Stimulated activated CD8-positive, alpha-beta memory T cell treated with anti-CD3 and anti-CD28 coated beads, Interleukin-2, amount 100 ng/mL, for 48 hours (primary cell): ENCODE measurements around the gene TBCK.
"Not testable (repeated sequence)": the region's sequence is repeated elsewhere in the genome, so short reads cannot be mapped to it uniquely, and the experiment has no call there.

Experiments
- DNase-seq, 2 donors: peaks; one replicate each; pipeline ENCODE4 v3.0.0-alpha.2; 2020; ENCODE audit warnings: low read depth in 2 of 2

Gene TBCK

DNA sequence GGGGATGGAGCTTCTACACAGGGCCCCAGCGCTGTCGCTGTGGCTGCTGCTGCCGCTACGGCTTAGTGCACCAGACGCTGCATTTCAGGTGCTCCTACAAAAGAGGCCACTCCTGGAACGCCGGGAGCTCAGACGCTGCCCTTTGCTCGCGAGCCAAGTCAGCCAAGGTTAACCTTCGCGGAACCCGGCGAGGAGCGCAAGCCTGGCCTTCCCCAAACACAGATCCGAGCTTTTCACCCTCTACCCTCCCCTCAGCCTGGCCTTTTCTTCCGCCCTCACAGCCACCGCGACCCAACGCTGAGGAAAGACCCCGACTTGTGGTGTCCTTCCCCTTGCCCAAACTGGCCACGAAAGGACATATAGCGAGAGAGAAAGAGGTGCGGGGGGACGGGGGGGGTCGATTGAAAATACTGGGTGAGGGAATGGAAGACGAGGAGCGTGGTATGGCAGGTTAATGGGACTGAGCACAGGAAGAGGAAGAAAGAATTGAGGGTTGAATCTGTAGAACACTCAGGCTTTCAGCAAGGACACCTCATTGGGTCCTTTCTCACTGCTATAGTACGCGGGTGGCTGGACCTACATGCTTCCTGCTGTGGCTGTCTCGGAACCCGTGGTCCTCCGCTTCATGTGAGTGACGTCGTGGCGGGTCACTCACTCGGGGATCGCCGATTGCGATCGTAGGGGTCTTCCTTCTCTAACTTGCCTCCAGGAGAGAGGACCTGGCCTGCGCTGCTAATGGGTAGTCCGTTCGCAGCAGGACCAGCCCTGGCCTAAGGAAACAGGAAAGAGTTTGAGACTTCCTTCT is at the start of gene TBCK, which contains the start of gene AIMP1:
Gene TBCK, minus strand, starts transcription at position 242 of the 805 bp plus-strand sequence. CDS start 7,249 bp downstream, outside the sequence.
Gene AIMP1, plus strand, starts transcription at position 583 of the 805 bp plus-strand sequence. CDS start 8,460 bp downstream, outside the sequence.
- DNase-seq, result peak; percentile 67 to 77

DNA sequence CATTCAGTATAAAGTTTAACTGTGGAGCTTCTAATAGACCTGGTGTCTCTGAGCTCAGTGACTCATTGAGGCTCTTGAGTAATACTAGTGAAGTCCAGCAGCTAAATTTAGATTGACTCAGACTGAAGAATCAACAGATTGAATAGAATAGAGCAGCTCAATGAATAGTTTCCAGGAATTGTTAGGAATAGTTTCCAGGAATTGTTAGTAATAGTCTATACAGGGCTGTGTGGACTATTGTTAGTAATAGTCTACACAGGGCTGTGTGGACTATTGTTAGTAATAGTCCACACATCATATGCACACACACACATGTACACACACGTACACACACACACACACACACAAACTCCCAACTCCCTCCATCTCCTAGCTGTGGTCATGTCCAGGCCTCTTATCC is 49.6 kb upstream of the TBCK start:
- DNase-seq, result no peak

DNA sequence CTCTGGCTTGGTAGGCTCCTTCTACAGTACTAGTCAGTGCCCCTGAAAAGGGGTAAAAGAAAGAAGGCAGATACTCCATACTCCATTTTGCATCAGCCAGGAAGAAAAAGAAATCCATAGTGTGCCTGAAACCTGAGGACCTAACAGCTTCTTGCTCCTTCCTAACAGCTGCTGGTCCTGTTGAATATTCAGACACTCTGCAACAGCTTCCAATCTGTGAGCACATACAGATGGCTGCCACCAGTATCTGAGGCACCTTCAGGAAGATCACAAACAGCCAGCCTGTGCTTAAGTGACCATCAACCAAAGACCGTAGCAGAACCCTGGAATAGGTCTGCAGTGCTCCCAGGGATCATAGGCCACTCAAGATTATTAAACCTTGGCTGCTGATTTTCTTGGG is 48.3 kb upstream of the TBCK start:
- no peak for DNase-seq

DNA sequence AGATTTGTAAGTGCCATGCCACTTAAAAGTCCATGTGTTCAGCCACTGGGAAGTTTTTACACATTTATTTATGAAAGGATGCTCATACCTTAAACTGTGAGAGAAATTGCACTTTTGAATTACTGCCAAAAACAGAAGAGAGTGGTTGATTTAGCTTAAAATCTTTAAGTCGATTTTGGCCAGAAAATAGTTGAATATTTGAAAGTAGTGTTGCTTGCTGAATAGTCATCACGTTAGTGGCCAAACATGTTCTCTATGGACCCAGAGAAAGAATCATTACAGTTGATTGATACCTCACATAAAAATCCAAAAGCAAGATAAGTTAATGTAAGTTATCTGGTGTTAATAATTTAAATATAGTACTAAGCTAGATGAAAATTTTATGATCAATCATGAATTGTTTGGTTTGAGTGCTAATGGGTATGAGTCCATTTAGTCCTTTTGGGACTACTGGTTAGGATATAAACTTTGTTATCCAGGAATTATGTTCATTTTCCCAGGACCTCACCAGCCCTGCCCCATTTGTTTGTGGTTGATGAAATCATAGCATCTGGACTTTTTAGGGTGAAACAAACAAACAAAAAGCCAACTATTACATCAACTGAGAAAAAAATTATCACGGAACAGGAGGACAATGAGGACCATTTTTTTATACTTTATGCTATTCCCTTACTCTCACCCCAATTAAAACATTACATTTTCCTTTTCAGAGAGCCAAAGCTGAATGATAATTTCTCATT is 46.2 kb upstream of the TBCK start:
- DNase-seq, result no peak

DNA sequence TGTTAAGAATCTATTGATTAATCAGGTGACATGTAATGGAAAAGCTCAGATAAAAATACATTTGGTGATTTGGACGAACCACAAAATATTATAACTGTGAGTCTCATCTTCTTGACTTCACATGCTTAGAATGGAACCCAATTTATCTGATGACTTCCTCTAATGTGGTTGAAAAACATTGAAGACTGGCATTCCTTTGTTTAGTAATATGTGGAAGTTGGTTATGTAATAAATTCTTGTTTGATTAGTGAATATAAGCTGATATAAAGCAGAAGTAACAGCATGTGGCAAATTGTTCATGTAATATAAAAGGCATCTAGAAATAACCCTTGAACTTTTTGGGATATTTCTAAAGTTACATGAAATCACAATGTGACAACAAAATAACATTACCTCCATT is 42.9 kb upstream of the TBCK start:
- DNase-seq, result no peak

DNA sequence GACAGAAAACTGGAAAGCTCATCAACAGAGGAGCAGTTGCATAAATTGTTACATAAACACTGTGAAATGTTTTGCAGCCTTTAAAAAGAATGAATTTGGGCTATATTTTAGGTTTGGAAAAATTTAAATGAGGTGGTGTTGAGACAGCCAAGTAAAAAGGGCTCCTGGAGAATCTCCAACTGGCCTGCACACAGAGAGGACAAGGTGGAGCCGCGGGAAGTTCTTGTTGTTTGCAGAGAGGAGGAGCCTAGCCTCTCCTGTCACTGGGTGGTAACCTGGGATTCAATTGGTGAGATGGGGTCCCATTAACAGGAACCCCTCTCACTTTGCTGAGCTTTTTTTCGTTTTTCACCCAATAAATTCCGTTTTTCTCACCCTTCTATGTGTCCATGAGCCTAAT is 39.2 kb upstream of the TBCK start:
- no peak for DNase-seq

DNA sequence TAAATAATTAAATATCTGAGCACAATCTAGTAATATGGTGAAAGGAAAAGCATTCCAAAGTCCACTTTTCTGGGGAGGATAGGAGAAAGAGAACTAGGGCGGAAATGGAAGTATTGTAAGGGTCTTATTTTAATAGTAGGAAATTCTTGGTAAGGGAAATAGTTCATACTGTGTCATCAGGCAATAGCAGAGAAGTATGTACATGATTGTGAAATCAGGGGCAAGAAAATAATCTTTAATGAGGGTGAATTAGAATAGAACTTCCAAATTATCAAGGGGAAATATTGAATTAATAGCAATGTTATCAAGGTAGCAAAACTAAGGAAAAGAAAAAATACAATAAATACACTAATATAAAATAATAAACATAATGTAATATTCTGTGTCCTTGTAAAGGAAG is 37.8 kb upstream of the TBCK start:
- DNase-seq, result no peak

DNA sequence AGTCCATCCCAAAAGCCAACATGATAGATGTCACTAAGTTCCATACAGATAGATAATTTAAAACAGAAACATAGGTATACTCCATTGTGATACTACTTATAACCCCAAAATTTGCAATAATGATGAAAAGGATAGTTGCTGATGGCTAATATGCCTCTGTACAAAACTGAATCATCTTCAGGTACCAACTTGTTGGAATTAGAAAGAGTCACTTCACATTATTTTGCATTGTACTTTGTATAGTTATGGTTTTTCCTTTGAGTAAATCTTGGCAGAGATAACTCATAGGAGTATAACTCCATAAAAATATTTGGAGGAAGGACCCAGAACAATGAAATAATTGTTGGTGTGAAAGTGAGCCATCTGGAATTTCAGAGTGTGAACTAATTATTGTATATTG is 35.0 kb upstream of the TBCK start:
- no peak for DNase-seq

DNA sequence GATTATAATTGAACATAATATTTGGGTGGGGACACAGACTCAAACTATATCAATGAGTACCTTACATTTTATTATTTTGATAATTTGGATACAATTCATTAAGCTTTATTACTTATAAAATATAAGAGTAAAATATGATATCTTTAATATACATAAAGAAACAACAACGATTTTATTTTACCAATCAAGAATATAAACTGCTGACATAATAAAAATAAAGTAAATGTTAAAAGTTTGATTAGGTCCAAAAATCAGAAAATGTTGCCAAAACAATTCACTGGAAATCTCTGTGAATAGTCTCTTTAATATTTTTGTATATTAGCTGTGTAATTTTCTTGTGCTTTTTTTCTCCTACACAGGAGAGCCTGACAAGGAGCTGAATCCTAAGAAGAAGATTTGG is 31.2 kb upstream of the TBCK start:
- no peak for DNase-seq

DNA sequence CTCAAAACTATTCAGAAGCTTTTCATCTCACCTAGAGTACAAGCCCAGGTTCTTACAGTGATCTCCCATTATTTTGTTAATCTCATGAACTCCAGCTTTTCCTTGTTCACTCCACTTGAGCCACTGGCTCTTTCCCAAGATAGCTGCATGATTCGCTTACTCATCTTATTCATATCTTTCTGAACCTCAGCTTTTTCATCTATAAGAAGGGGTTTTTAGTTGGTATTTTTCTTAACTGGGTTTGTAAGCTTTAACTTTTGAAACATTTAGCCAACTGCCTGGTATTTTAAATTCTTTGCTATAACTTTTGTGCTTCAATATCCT is 28.6 kb upstream of the TBCK start:
- DNase-seq, result no peak

DNA sequence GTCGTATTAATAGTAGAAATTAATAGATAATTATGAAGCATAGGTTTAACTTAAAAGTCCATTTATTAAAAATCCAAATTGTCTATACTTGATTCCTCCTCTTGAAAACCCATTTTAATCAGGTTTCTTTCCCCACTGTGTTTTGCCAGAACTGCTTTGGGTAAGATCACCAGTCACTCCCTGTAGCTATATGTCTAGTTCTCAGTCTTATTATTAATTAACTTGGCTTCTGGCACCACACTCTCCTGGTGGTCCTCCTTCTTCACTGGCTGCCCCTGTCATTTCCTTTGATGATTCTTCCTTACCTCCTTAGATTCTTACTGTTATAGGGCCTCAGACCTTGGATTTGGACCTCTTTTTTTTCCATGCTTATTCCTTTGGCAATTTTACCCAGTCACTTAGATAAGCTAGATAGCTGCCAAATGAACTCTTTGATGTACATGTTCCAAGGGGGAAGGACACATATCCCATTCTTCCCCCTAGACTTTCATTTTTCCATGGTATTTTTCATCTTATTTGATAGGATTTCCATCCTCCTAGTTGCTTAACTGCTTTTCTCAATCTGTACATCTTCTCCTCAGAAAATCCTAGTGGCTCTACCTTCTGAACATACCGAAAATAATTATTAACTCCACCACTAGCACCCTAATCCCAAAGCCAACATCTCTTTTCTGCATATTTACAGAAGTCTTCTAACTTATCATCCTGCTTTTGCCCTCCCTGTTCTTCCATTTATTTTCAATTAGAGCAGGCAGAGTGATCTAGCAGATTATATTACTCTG is 28.0 kb upstream of the TBCK start:
- DNase-seq, result no peak

DNA sequence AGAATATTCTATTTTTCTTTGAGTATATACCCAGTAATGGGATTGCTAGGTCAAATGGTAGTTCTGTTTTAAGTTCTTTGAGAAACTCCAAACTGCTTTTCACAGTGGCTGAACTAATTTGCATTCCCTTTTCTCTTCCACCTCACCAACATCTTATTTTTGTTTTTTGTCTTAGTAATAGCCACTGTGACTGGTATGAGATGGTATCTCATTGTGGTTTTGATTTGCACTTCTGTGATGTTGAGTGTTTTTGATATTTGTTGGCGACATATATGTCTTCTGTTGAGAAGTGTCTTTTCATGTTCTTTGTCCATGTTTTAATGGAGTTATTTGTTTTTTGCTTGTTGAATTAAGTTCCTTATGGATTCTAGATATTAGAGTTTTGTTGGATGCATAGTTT is 24.8 kb upstream of the TBCK start:
- no peak for DNase-seq

DNA sequence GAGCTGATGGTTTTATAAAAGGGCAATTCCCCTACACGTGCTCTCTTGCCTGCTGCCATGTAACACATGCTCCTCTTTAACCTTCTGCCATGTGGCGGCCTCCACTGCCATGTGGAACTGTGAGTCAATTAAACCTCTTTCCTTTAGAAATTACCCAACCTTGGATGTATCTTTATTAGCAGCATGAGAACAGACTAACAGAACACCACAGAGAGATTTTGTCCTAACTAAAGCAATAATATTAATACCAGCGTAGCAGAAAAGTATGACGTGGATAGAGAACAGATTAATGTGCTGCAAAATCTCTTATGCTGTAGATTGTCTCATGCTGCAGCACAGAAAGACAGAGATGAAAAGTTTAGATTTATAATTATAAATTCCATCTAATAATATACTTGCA is 23.4 kb upstream of the TBCK start:
- DNase-seq, result no peak

DNA sequence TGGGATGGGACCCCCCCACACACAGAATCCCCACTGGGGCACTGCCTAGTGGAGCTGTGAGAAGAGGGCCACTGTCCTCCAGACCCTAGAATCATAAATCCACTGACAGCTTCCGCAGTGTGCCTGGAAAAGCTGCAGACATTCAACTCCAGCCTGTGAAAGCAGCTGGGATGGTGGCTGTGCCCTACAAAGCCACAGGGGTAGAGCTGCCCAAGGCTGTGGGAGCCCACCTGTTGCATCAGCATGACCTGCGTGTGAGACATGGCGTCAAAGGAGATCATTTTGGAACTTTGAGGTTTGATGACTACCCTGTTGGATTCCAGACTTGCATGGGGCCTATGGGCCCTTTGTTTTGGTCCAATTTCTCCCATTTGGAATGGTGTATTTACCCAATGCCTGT is 22.7 kb upstream of the TBCK start:
- DNase-seq, result no peak

DNA sequence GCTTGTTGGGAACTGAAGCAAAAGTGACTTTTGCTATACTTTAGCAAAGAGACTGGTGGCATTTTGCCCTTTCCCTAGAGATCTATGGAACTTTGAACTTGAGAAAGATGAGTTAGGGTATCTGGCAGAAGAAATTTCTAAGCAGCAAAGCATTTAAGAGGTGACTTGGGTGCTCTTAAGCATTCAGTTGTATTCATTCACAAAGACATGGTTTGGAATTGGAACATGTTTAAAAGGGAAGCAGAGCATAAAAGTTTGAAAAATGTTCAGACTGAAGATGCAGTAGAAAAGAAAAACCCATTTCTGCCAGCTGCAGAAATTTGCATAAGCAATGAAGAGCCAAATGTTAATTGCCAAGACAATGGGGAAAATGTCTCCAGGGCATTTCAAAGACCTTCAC is 21.9 kb upstream of the TBCK start:
- DNase-seq, result no peak

DNA sequence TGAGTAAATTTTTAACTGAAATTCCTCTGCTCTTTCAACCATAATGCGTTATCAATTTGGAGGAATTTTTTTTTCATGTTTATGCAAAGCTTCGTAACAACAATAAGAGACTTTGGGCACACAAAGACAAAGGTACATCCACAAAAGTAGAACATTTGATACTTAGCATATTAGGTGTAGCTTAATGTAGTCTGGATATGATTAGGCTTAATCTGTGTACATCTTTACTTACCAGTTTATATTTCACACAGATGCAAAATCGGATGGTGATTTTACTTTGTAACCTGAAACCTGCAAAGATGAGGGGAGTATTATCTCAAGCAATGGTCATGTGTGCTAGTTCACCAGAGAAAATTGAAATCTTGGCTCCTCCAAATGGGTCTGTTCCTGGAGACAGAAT is 20.6 kb upstream of the TBCK start:
- DNase-seq, result no peak

DNA sequence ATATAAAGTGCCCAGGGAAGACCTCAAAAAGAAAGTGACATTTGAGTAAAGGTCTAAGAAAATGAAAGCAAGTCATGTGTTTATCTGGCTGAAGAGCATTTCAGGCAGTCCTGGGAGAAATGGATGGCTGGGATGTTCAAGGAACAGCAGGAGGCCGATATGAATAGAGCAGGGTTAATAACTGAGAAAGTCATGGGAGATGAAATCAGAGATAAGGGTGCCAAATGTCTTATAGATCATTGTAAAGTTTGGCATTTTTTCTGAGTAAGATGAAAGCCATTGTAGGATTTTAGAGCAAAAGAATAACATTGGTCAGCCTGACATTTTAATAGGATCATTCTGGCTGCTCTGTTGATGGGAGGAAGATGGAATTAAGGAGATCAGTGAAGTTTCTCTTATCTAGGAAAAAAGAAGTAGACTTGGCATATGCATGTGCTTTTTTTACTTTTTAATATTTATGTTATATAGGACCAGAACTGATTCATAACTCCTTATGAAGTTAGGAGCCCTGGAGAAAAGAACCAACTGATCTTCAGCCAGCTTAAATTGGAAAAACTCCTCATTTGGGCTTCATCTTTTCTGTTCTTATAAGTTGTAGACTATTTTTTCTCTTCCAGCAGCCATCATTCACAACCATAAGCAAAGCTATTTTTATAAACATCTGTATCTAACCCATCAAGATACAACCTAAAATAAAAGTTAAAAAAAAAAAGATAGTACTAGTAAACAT is 18.9 kb upstream of the TBCK start:
- DNase-seq, result no peak

DNA sequence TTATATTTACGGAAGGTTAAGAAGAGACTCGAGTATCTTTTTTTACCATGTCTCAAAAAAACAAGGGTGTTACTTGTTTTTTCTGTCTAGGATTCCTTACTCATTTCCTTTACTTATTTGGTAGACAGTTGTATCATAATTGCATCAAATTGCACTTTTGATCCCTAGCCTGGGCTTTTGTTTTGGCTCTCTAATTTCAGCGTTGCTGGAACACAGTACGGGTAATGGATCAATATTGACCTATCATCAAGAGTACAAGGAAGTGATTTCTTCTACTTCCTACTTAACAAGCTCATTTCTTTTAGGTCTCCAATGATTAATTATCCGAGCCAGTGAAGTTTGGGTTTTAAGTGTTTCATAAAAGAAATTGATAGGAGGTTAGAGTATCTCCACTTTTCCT is 17.2 kb upstream of the TBCK start:
- no peak for DNase-seq

DNA sequence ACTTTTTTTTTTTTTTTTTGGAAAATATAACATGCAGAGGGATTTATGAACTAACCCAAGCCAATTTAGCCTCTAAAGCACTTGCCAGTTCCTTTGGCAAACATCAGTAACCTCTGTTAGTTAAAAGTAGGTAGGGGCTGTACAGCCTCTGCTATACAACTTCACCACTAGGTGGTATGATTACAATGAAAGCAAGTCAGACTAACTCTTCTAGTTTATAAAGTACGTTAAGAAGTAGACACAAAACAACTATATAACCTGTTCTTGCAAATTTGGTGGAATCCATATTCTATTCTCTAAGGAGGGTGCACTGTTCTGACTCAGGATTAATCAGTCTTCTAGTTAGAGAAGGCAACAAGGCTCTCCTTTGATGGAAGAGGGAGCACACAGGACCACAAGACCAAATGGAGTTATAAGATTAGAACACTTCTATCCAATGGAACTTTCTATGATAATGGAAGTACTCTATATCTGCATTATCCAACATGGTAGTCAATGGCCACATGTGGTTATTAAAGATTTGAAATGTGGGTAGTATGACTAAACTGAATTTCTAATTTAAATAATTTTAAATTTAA is 13.1 kb upstream of the TBCK start:
- no peak for DNase-seq

DNA sequence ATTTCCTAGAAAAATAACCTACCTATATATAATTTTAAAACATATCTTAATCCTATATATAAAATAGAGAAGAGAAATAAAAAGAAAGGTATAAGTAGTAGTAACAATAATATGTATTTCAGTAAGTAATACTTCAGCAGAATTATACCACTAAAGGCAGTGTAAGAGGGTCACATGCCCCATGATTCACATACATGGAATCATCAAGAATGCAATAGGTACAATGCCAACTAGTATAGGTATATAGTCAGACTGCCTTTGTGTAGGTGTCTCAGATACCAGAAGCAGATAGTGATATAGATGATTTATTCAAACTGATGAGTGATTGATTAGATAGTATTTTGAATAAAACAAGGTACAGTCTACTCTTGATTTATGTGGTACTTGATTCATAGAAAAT is 9.8 kb upstream of the TBCK start:
- no peak for DNase-seq

DNA sequence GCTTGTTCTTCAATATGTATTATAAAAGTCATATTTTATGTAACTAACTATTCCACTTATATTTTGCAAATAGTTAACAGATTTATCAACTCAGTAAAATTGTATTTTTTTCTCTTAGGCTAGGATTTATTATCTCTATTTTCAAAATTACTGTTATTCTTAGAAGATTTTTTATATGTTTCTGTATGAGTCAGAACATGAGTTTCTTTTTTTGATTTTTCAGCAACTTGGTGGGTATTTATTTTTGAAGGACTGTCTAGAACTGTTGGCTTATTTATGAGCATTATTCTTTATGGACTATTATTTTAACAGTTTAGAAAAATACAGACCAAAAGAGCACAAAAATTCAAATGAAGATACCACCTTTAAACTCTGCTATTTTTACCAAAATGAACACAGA is 7.1 kb upstream of the TBCK start:
- no peak for DNase-seq

DNA sequence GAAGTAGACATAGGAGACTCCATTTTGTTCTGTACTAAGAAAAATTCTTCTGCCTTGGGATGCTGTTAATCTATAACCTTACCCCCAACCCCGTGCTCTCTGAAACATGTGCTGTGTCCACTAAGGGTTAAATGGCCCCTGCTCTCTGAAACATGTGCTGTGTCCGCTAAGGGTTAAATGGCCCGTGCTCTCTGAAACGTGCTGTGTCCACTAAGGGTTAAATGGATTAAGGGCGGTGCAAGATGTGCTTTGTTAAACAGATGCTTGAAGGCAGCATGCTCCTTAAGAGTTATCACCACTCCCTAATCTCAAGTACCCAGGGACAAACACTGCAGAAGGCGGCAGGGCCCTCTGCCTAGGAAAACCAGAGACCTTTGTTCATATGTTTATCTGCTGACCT is 5.8 kb upstream of the TBCK start:
- DNase-seq, result not testable (repeated sequence)
